ENCODE measurements around the gene SLC25A5. TPM values are rescaled to one million over a fixed set of nuclear protein-coding genes. Genes with fewer than 3 reads are reported as not detected.
"Not testable (repeated sequence)": the region's sequence is repeated elsewhere in the genome, so short reads cannot be mapped to it uniquely, and the experiment has no call there.

Gene SLC25A5
- total and polyA plus RNA-seq, 10 of the 15 experiments (the other 5 are each of a cell fraction or from before 2014, with no cell fraction given): 361 to 3,863 (median 618) TPM

- H3K27ac ChIP-seq (ENCODE audit: control insufficient read depth, insufficient read depth); intact Hi-C loops (cut with micrococcal nuclease; ENCODE audit: unreplicated experiment); FAIRE-seq; H3K4me1 ChIP-seq (ENCODE audit: control insufficient read depth, insufficient read depth, low read length); H3K79me2 ChIP-seq (ENCODE audit: control insufficient read depth, insufficient read depth, low read length); H3K9ac ChIP-seq (ENCODE audit: control insufficient read depth, insufficient read depth, low read length); H3K27me3 ChIP-seq (replicated peaks in 1 of 2; ENCODE audit: control insufficient read depth in 2 of 2, insufficient read depth in 2 of 2, low read length in 1 of 2); H3K36me3 ChIP-seq (ENCODE audit: control insufficient read depth in 2 of 2, insufficient read depth in 2 of 2, low read length in 1 of 2); H3K9me3 ChIP-seq (replicated peaks; ENCODE audit: control insufficient read depth, insufficient read depth, low read length); H2AFZ ChIP-seq (ENCODE audit: control insufficient read depth, low read depth, low read length); in situ Hi-C loops (cut with MboI); ATAC-seq; BruUV-seq (replicated peaks); H3K4me3 ChIP-seq; POLR2A ChIA-PET; DNase-seq (ENCODE audit: low read depth, low spot score); H4K20me1 ChIP-seq (ENCODE audit: control insufficient read depth, insufficient read depth); H3K4me2 ChIP-seq (ENCODE audit: control insufficient read depth, insufficient read depth); RAD21 ChIA-PET (ENCODE audit: unreplicated experiment): not testable (repeated sequence)
- SMC1A ChIA-PET (ENCODE audit: uncharacterized antibody, unreplicated experiment): interaction anchor here (1.0 to 1.6 kb wide), 2 partner anchors 11 kb away, joined by 3 to 6 read pairs; no protein-coding TSS in a partner anchor
- CTCF ChIA-PET: interaction anchor here (1.1 kb wide), 1 partner anchor 22 kb away, joined by 4 read pairs; no protein-coding TSS in a partner anchor
- WGBS (ENCODE audit: insufficient coverage, insufficient replicate concordance, low lambda C conversion rate, missing lambda C conversion rate): 65% methylated on average over 10 of the region's 10 CpGs
These were observed 36.9 kb downstream of the SLC25A5 start for GRCh38 chrX:119505145-119505544.

- DNase-seq (ENCODE audit: low read depth, low spot score): no peak
- CTCF ChIA-PET: interaction anchor here (0.7 to 1.3 kb wide), 5 partner anchors 10 to 28 kb away, joined by 3 to 4 read pairs (median 3); no protein-coding TSS in a partner anchor
- no TSS peak for BruUV-seq (replicated peaks)
- Histone ChIP-seq H4K20me1 (ENCODE audit: control insufficient read depth, insufficient read depth) (no peaks in the 10 kb centered on the region), H3K36me3 (ENCODE audit: control insufficient read depth in 2 of 2, insufficient read depth in 2 of 2, low read length in 1 of 2) (no peaks in the 10 kb centered on the region), H3K9ac (ENCODE audit: control insufficient read depth, insufficient read depth, low read length) (no peak overlapping the region), H3K4me1 (ENCODE audit: control insufficient read depth, insufficient read depth, low read length) (no peaks in the 10 kb centered on the region), H2AFZ (ENCODE audit: control insufficient read depth, low read depth, low read length) (no peak overlapping the region), H3K27ac (ENCODE audit: control insufficient read depth, insufficient read depth) (no peak overlapping the region), H3K79me2 (ENCODE audit: control insufficient read depth, insufficient read depth, low read length) (no peaks in the 10 kb centered on the region), H3K27me3 (replicated peaks in 1 of 2; ENCODE audit: control insufficient read depth in 2 of 2, insufficient read depth in 2 of 2, low read length in 1 of 2) (no peaks in the 10 kb centered on the region), H3K4me2 (ENCODE audit: control insufficient read depth, insufficient read depth) (no peak overlapping the region), H3K9me3 (replicated peaks; ENCODE audit: control insufficient read depth, insufficient read depth, low read length) (no peaks in the 10 kb centered on the region), H3K4me3 (no peak overlapping the region)
- in situ Hi-C loops (cut with MboI) (no loop called here), intact Hi-C loops (cut with micrococcal nuclease; ENCODE audit: unreplicated experiment) (no loop called here)
- TF ChIP-seq ZNF217 (IDR thresholded peaks at IDR 0.05): no peak
- no peak for TF ChIP-seq ATF7 (IDR thresholded peaks at IDR 0.05; ENCODE audit: low read depth)
- TF ChIP-seq IRF3 (IDR thresholded peaks at IDR 0.05): no peak
- no peak for TF ChIP-seq CTCF (IDR thresholded peaks at IDR 0.05 in 2 of 3, conservative IDR thresholded peaks at IDR 0.05 in 1 of 3; ENCODE audit: control insufficient read depth in 2 of 3, extremely low read depth in 1 of 3, insufficient read depth in 1 of 3, low read depth in 3 of 3, low read length in 3 of 3)
- WGBS (ENCODE audit: insufficient coverage, insufficient replicate concordance, low lambda C conversion rate, missing lambda C conversion rate): 24% methylated on average over 4 of the region's 4 CpGs
- RAD21 ChIA-PET (ENCODE audit: unreplicated experiment): interaction anchor here (0.7 kb wide), 1 partner anchor 254 kb away, joined by 3 read pairs; no protein-coding TSS in a partner anchor
- POLR2A ChIA-PET: no interaction called here
- FAIRE-seq: no peak
- SMC1A ChIA-PET (ENCODE audit: uncharacterized antibody, unreplicated experiment): interaction anchor here (1.6 kb wide), 1 partner anchor 10 kb away, joined by 6 read pairs; no protein-coding TSS in a partner anchor
- no peak for ATAC-seq
These were observed 37.7 kb downstream of the SLC25A5 start for GRCh38 chrX:119505945-119506344.
